ACC112 (cell line): ENCODE measurements around the gene MYH7B.

Experiments
- H2AFZ ChIP-seq: fragments of 200-600 bp; sonication (generic); one replicate; pipeline ENCODE4 v1.6.0; 2017; ENCODE audit warnings: antibody characterized with exemption, low read length; ENCODE audit not compliant: unreplicated experiment
- H3K27ac ChIP-seq: fragments of 200-600 bp; sonication (generic); 2 replicates; pipeline ENCODE4 v1.5.1; 2014; ENCODE audit warnings: low read depth, mild to moderate bottlenecking, antibody characterized with exemption, low read length, moderate library complexity
- H3K27me3 ChIP-seq: fragments of 200-600 bp; sonication (generic); 2 replicates; pipeline ENCODE4 v1.6.1; 2014; ENCODE audit warnings: mild to moderate bottlenecking, antibody characterized with exemption, low read length, moderate library complexity, mixed read lengths; ENCODE audit not compliant: insufficient read depth
- H3K36me3 ChIP-seq: fragments of 200-600 bp; sonication (generic); 2 replicates; pipeline ENCODE4 v1.6.1; 2016; ENCODE audit warnings: mild to moderate bottlenecking, antibody characterized with exemption, low read length, moderate library complexity, mixed read lengths; ENCODE audit not compliant: insufficient read depth
- H3K4me1 ChIP-seq: fragments of 200-600 bp; sonication (generic); one replicate; pipeline ENCODE4 v1.6.1; 2016; ENCODE audit warnings: low read length, mixed read lengths; ENCODE audit not compliant: insufficient read depth, unreplicated experiment, control insufficient read depth
- H3K4me3 ChIP-seq: fragments of 200-600 bp; sonication (generic); 2 replicates; pipeline ENCODE4 v1.5.1; 2014; ENCODE audit warnings: mild to moderate bottlenecking, low read depth, low read length
- H3K79me2 ChIP-seq: fragments of 200-600 bp; sonication (generic); one replicate; pipeline ENCODE4 v1.6.0; 2016; ENCODE audit warnings: low read length; ENCODE audit not compliant: control insufficient read depth, unreplicated experiment, insufficient read depth

MYH7B gene

GRCh38 chr20:34974246-34974645 lies 18.6 kb downstream of the MYH7B start:
- H3K27me3 ChIP-seq: peaks cover 10% of the 10 kb centered on the region; the same call in 1 of the 2 replicates
- no peak overlapping the region for H2AFZ ChIP-seq
- H3K79me2 ChIP-seq: no peaks in the 10 kb centered on the region
- H3K36me3 ChIP-seq: no peaks in the 10 kb centered on the region
- no peak overlapping the region for H3K27ac ChIP-seq
- no peaks in the 10 kb centered on the region for H3K4me1 ChIP-seq
- H3K4me3 ChIP-seq: no peak overlapping the region

GRCh38 chr20:34976286-34976685 lies 20.6 kb downstream of the MYH7B start:
- Histone ChIP-seq H3K79me2 (no peaks in the 10 kb centered on the region), H3K4me1 (no peaks in the 10 kb centered on the region), H3K36me3 (no peaks in the 10 kb centered on the region), H3K27ac (no peak overlapping the region), H3K27me3 (peaks cover 10% of the 10 kb centered on the region; the same call in 1 of the 2 replicates), H2AFZ (no peak overlapping the region), H3K4me3 (no peak overlapping the region)

GRCh38 chr20:34977365-34978091 lies 21.9 kb downstream of the MYH7B start:
- Histone ChIP-seq H3K4me1 (no peaks in the 10 kb centered on the region), H3K27me3 (peaks cover 10% of the 10 kb centered on the region; the same call in 1 of the 2 replicates), H3K79me2 (no peaks in the 10 kb centered on the region), H3K27ac (no peak overlapping the region), H2AFZ (no peak overlapping the region), H3K4me3 (no peak overlapping the region), H3K36me3 (no peaks in the 10 kb centered on the region)

GRCh38 chr20:34978092-34978744 lies 22.6 kb downstream of the MYH7B start:
- no peaks in the 10 kb centered on the region for H3K36me3 ChIP-seq
- no peak overlapping the region for H2AFZ ChIP-seq
- no peak overlapping the region for H3K4me3 ChIP-seq
- no peak overlapping the region for H3K27ac ChIP-seq
- peaks cover 10% of the 10 kb centered on the region; the same call in 1 of the 2 replicates for H3K27me3 ChIP-seq
- H3K79me2 ChIP-seq: no peaks in the 10 kb centered on the region
- H3K4me1 ChIP-seq: no peaks in the 10 kb centered on the region

- no peaks in the 10 kb centered on the region for H3K4me1 ChIP-seq
- H3K27me3 ChIP-seq: peaks cover 8% of the 10 kb centered on the region; the same call in 1 of the 2 replicates
- no peaks in the 10 kb centered on the region for H3K79me2 ChIP-seq
- no peak overlapping the region for H3K27ac ChIP-seq
- H3K4me3 ChIP-seq: no peak overlapping the region
- no peak overlapping the region for H2AFZ ChIP-seq
- H3K36me3 ChIP-seq: no peaks in the 10 kb centered on the region
Observed at GRCh38 chr20:34979366-34980153, 23.9 kb downstream of the MYH7B start.

GRCh38 chr20:34980543-34981233 lies 25.0 kb downstream of the MYH7B start:
- H3K27ac ChIP-seq: no peak overlapping the region
- H3K4me1 ChIP-seq: no peaks in the 10 kb centered on the region
- H2AFZ ChIP-seq: no peak overlapping the region
- H3K27me3 ChIP-seq: peaks cover 6% of the 10 kb centered on the region; the same call in 1 of the 2 replicates
- no peaks in the 10 kb centered on the region for H3K79me2 ChIP-seq
- H3K4me3 ChIP-seq: no peak overlapping the region
- no peaks in the 10 kb centered on the region for H3K36me3 ChIP-seq

GRCh38 chr20:34982270-34983088 lies 26.8 kb downstream of the MYH7B start:
- no peak overlapping the region for H3K4me3 ChIP-seq
- no peaks in the 10 kb centered on the region for H3K36me3 ChIP-seq
- H3K27me3 ChIP-seq: peaks cover 2% of the 10 kb centered on the region; the same call in 1 of the 2 replicates
- no peaks in the 10 kb centered on the region for H3K79me2 ChIP-seq
- H3K27ac ChIP-seq: no peak overlapping the region
- H2AFZ ChIP-seq: no peak overlapping the region
- H3K4me1 ChIP-seq: no peaks in the 10 kb centered on the region

- no peak overlapping the region for H3K27ac ChIP-seq
- H3K79me2 ChIP-seq: no peaks in the 10 kb centered on the region
- H3K27me3 ChIP-seq: peaks cover 2% of the 10 kb centered on the region; the same call in 1 of the 2 replicates
- H3K4me3 ChIP-seq: no peak overlapping the region
- H3K36me3 ChIP-seq: no peaks in the 10 kb centered on the region
- H3K4me1 ChIP-seq: no peaks in the 10 kb centered on the region
- no peak overlapping the region for H2AFZ ChIP-seq
Observed at GRCh38 chr20:34983089-34983820, 27.6 kb downstream of the MYH7B start.

GRCh38 chr20:34983995-34984735 lies 28.5 kb downstream of the MYH7B start:
- Histone ChIP-seq H3K4me1 (no peaks in the 10 kb centered on the region), H3K36me3 (no peaks in the 10 kb centered on the region), H2AFZ (no peak overlapping the region), H3K4me3 (no peak overlapping the region), H3K27ac (no peak overlapping the region), H3K27me3 (peaks cover 2% of the 10 kb centered on the region; the same call in 1 of the 2 replicates), H3K79me2 (no peaks in the 10 kb centered on the region)
